Epithelial cell of esophagus (primary cell): Measurements from ENCODE around the gene RAB8A.

Experiments
- DNase-seq: peaks from one replicate; pipeline ENCODE4 v3.0.0; 2010; ENCODE audit warnings: low read depth
- H3K4me3 ChIP-seq: 2 replicates; pipeline ENCODE4 v1.5.1; 2011; ENCODE audit warnings: mild to moderate bottlenecking, low read length, control low read depth
- TF ChIP-seq, protein P1 (sequence below): IDR thresholded peaks from 2 replicates; pipeline ENCODE4 v1.5.1; 2011; ENCODE audit warnings: low read depth, mild to moderate bottlenecking, low read length, control low read depth, inconsistent platforms; ENCODE audit not compliant: insufficient read depth; ENCODE audit errors: missing control alignments

The RAB8A gene

DNA sequence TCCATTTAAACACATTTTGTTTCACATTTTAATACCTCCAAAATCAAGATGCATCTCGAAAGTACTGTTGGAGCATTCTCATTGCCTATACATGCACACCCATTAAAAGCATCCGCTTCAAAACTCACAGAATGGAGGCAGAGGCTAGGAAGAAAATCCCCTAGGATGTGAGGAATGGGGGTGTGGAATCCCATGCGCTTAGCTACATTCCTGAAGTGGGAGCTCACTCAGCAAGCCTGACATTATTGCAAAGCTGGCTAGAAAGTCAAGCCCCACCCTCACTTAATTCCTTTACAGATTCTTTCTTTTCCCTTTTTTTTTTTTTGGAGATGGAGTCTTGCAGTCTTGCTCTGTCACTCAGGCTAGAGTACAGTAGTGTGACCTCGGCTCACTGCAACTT is 68.9 kb downstream of the RAB8A start:
- peak; percentile 74 for DNase-seq
- no peak overlapping the region for H3K4me3 ChIP-seq
- TF ChIP-seq, protein P1, sequence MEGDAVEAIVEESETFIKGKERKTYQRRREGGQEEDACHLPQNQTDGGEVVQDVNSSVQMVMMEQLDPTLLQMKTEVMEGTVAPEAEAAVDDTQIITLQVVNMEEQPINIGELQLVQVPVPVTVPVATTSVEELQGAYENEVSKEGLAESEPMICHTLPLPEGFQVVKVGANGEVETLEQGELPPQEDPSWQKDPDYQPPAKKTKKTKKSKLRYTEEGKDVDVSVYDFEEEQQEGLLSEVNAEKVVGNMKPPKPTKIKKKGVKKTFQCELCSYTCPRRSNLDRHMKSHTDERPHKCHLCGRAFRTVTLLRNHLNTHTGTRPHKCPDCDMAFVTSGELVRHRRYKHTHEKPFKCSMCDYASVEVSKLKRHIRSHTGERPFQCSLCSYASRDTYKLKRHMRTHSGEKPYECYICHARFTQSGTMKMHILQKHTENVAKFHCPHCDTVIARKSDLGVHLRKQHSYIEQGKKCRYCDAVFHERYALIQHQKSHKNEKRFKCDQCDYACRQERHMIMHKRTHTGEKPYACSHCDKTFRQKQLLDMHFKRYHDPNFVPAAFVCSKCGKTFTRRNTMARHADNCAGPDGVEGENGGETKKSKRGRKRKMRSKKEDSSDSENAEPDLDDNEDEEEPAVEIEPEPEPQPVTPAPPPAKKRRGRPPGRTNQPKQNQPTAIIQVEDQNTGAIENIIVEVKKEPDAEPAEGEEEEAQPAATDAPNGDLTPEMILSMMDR = no peak
